Measurements from ENCODE around the gene OR6Y1. TPM values are rescaled to one million over a fixed set of nuclear protein-coding genes. Genes with fewer than 3 reads are reported as not detected.
A peak's percentile ranks its signal among the peaks of the same experiment; 100 is the strongest.

OR6Y1 gene
- total RNA-seq, 1 donor from 2014 or later = not detected

DNA sequence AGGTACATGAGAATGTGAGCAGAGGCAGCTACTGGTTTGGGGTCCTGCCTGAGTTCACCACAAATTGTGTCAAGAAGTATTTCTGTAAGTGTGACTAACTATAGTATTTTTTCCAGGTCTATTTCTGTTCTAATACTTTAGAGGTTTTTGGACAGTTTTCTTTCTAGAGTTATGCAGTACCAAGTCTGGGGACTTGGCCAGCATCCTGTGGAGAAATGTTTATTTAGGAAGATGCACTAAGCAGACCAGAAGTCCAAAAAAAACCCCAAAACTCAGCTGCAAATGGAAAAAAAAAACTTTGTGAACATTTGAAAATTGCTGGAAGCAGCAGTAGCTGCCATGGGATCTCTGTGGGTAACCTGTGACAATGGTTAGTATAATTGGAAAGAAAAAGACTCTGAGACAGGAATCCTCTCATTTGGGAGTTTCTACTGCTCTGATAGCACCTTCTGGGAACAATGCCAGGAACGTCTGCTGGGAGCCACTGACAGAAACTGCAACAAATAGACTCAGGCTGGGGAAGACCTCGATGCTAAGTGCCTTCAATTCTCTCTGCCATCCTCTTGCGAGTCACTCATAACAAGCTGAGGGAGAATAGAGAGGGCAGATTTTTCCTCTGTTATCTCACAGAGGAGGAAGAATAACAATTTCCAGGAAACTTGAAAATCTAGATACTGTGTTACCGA, 44.6 kb downstream of the OR6Y1 start:
- no peak overlapping the region for H3K27ac Mint-ChIP-seq (ENCODE audit: unreplicated experiment)
- DNase-seq = no peak
- no peak for TF ChIP-seq CTCF (IDR thresholded peaks at IDR 0.05; ENCODE audit: partially characterized antibody, unreplicated experiment)

GRCh38 chr1:158507511-158507910, 46.7 kb downstream of the OR6Y1 start:
- H3K9me3 Mint-ChIP-seq (ENCODE audit: unreplicated experiment) = no peaks in the 10 kb centered on the region
- H3K4me3 Mint-ChIP-seq (ENCODE audit: unreplicated experiment) = no peak overlapping the region
- no peak for TF ChIP-seq CTCF (IDR thresholded peaks at IDR 0.05; ENCODE audit: partially characterized antibody, unreplicated experiment)
- DNase-seq = no peak
- no peaks in the 10 kb centered on the region for H3K4me1 Mint-ChIP-seq (ENCODE audit: low read depth, unreplicated experiment)
- no peaks in the 10 kb centered on the region for H3K36me3 Mint-ChIP-seq (ENCODE audit: unreplicated experiment)
- H3K27ac Mint-ChIP-seq (ENCODE audit: unreplicated experiment) = no peak overlapping the region
- no peaks in the 10 kb centered on the region for H3K27me3 Mint-ChIP-seq (ENCODE audit: unreplicated experiment)

More for the DNA sequence above, 44.6 kb downstream of the OR6Y1 start:
- Mint-ChIP-seq H3K9me3 (ENCODE audit: unreplicated experiment) (no peaks in the 10 kb centered on the region), H3K36me3 (ENCODE audit: unreplicated experiment) (no peaks in the 10 kb centered on the region), H3K27me3 (ENCODE audit: unreplicated experiment) (no peaks in the 10 kb centered on the region), H3K4me3 (ENCODE audit: unreplicated experiment) (no peak overlapping the region), H3K4me1 (ENCODE audit: low read depth, unreplicated experiment) (no peaks in the 10 kb centered on the region)

GRCh38 chr1:158506369-158506987, 47.7 kb downstream of the OR6Y1 start:
- no peaks in the 10 kb centered on the region for H3K36me3 Mint-ChIP-seq (ENCODE audit: unreplicated experiment)
- no peaks in the 10 kb centered on the region for H3K9me3 Mint-ChIP-seq (ENCODE audit: unreplicated experiment)
- no peak overlapping the region for H3K27ac Mint-ChIP-seq (ENCODE audit: unreplicated experiment)
- peak; percentile 41 for DNase-seq
- TF ChIP-seq CTCF (IDR thresholded peaks at IDR 0.05; ENCODE audit: partially characterized antibody, unreplicated experiment) = peak; percentile 60
- H3K27me3 Mint-ChIP-seq (ENCODE audit: unreplicated experiment) = no peaks in the 10 kb centered on the region
- H3K4me3 Mint-ChIP-seq (ENCODE audit: unreplicated experiment) = no peak overlapping the region
- no peaks in the 10 kb centered on the region for H3K4me1 Mint-ChIP-seq (ENCODE audit: low read depth, unreplicated experiment)

- no peak overlapping the region for H3K27ac Mint-ChIP-seq (ENCODE audit: unreplicated experiment)
- H3K27me3 Mint-ChIP-seq (ENCODE audit: unreplicated experiment) = no peaks in the 10 kb centered on the region
- no peaks in the 10 kb centered on the region for H3K9me3 Mint-ChIP-seq (ENCODE audit: unreplicated experiment)
- H3K4me1 Mint-ChIP-seq (ENCODE audit: low read depth, unreplicated experiment) = no peaks in the 10 kb centered on the region
- no peaks in the 10 kb centered on the region for H3K36me3 Mint-ChIP-seq (ENCODE audit: unreplicated experiment)
- DNase-seq = no peak
- no peak overlapping the region for H3K4me3 Mint-ChIP-seq (ENCODE audit: unreplicated experiment)
- no peak for TF ChIP-seq CTCF (IDR thresholded peaks at IDR 0.05; ENCODE audit: partially characterized antibody, unreplicated experiment)
Measured at GRCh38 chr1:158496374-158496773, 57.8 kb downstream of the OR6Y1 start.

DNA sequence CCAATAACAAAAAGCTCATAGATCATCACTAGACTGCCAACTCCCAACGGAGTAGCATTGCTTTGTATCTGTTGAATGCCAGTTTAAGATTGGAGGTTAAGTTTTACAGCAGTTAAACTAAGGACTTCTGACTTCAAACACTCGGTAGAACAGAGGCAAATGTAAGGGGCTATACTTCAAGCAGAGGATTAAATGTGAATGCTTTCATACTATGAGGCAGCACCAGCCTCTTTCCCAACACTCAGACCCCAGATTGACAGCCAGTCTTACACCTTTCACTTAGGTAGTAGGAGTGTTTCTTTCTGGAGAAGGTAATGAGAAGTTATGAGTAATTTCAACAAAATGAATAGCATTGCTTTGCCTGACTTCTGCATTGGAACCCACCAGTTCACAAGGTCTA, 59.4 kb downstream of the OR6Y1 start:
- Mint-ChIP-seq H3K36me3 (ENCODE audit: unreplicated experiment) (no peaks in the 10 kb centered on the region), H3K9me3 (ENCODE audit: unreplicated experiment) (no peaks in the 10 kb centered on the region), H3K4me3 (ENCODE audit: unreplicated experiment) (no peak overlapping the region), H3K27ac (ENCODE audit: unreplicated experiment) (no peak overlapping the region), H3K4me1 (ENCODE audit: low read depth, unreplicated experiment) (no peaks in the 10 kb centered on the region), H3K27me3 (ENCODE audit: unreplicated experiment) (no peaks in the 10 kb centered on the region)
- DNase-seq = no peak
- TF ChIP-seq CTCF (IDR thresholded peaks at IDR 0.05; ENCODE audit: partially characterized antibody, unreplicated experiment) = no peak

Data from glutamatergic neuron (in vitro differentiated cells).